ENCODE results near the gene SMURF2.

GRCh38 chr17:64687961-64688360, 25.9 kb upstream of the SMURF2 start:
- TF ChIP-seq CTCF (IDR thresholded peaks at IDR 0.05 in 8 of 11, conservative IDR thresholded peaks at IDR 0.05 in 3 of 11): no peak
- no peak for TF ChIP-seq POLR2A (IDR thresholded peaks at IDR 0.05)

Measured in spleen (tissue), 7 donors.